C4-2B (cell line): Measurements from ENCODE around the gene STT3B.

ENCODE experiments used
- CTCF ChIP-seq: fragments of 450-650 bp; conservative IDR thresholded peaks from 2 replicates; pipeline ENCODE4 v1.5.1; 2017; ENCODE audit warnings: mild to moderate bottlenecking
- ZFX ChIP-seq: fragments of 450-650 bp; IDR thresholded peaks from 2 replicates; pipeline ENCODE4 v1.6.1; 2017

GRCh38 chr3:31559872-31560534 is 27.3 kb downstream of the STT3B start:
- TF ChIP-seq ZFX (no peak), CTCF (no peak)
